HCT116 (cell line): Measurements from ENCODE around the gene PWP1. TPM values are rescaled to one million over a fixed set of nuclear protein-coding genes. Genes with fewer than 3 reads are reported as not detected.

ENCODE experiments used
- ATAC-seq: fragments of 200-7000 bp; cut with Tn5 transposase; 2 replicates; pipeline ENCODE4 v1.9.1; 2020; ENCODE audit warnings: mild to moderate bottlenecking, moderate library complexity
- BruUV-seq: library from RNA; stranded (reverse); fragments of 400-500 nt; replicated peaks from 2 replicates; lab custom pipeline; 2021; lab: Mats Ljungman, UMichigan
- CTCF ChIA-PET: fragments of 300-600 bp; sonication (Branson Sonifier 250); formaldehyde crosslinking; loops from one replicate; lab custom pipeline; 2021; ENCODE audit warnings: antibody characterized with exemption; lab: Charles Lee
- POLR2A ChIA-PET: fragments of 300-600, 350-600 bp; sonication (Branson Sonifier 250); formaldehyde crosslinking; loops from one replicate; lab custom pipeline; 2021; ENCODE audit warnings: antibody characterized with exemption; lab: Charles Lee
- RAD21 ChIA-PET, 2 experiments: fragments of 300-600 bp; sonication (Branson Sonifier 250); formaldehyde crosslinking; loops; one replicate each; lab custom pipeline; 2023; ENCODE audit warnings: low total read pairs in 2 of 2; ENCODE audit not compliant: uncharacterized antibody in 2 of 2, unreplicated experiment in 2 of 2, low non-redundant PET in 1 of 2; lab: Charles Lee
- DNase-seq: peaks from one replicate; pipeline ENCODE4 v3.0.0-alpha.2; 2010; ENCODE audit warnings: low read depth, low spot score
- H2AFZ ChIP-seq: fragments of 200-600 bp; shearing (Covaris generic), sonication (generic); 2 replicates; pipeline ENCODE4 v1.6.1; 2017; ENCODE audit warnings: low read depth, mixed run types, mixed read lengths, antibody characterized with exemption, low read length; ENCODE audit not compliant: poor library complexity, severe bottlenecking
- H3K27ac ChIP-seq: 2 replicates; pipeline ENCODE4 v1.5.1; 2012; ENCODE audit warnings: low read depth, low read length
- H3K27me3 ChIP-seq: fragments of 200-600 bp; sonication (generic); 2 replicates; pipeline ENCODE4 v1.6.1; 2016; ENCODE audit warnings: mixed run types, low read length, mixed read lengths; ENCODE audit not compliant: insufficient read depth
- H3K36me3 ChIP-seq, 2 experiments: fragments of 200-500 bp in 1 of 2; fragments of 200-600 bp in 1 of 2; sonication (Bioruptor generic) in 1 of 2; sonication (generic) in 1 of 2; 2 replicates each; pipeline versions ENCODE4 v1.5.1 to v1.6.1; 2014 to 2016; ENCODE audit warnings: low read length in 2 of 2, inconsistent platforms in 1 of 2, mixed read lengths in 1 of 2, mixed run types in 1 of 2; ENCODE audit not compliant: insufficient read depth in 2 of 2, control insufficient read depth in 1 of 2
- H3K4me1 ChIP-seq, 2 experiments: fragments of 200-600 bp in 1 of 2; sonication (generic) in 1 of 2; 2 replicates each; pipeline versions ENCODE4 v1.5.1 to v1.6.1; 2012 to 2017; ENCODE audit warnings: low read length in 2 of 2, inconsistent platforms in 1 of 2, mild to moderate bottlenecking in 1 of 2, mixed read lengths in 1 of 2, mixed run types in 1 of 2, moderate library complexity in 1 of 2; ENCODE audit not compliant: insufficient read depth in 2 of 2, control insufficient read depth in 1 of 2
- H3K4me2 ChIP-seq: fragments of 200-600 bp; sonication (generic); 2 replicates; pipeline ENCODE4 v1.6.1; 2017; ENCODE audit warnings: mixed run types, low read length, mixed read lengths
- H3K4me3 ChIP-seq, 2 experiments: fragments of 200-600 bp in 1 of 2; sonication (generic) in 1 of 2; replicated peaks in 1 of 2; 2 replicates each; pipeline ENCODE4 v1.5.1; 2011 to 2016; ENCODE audit warnings: low read length in 2 of 2, control low read depth in 1 of 2, low read depth in 1 of 2, mild to moderate bottlenecking in 1 of 2, mixed read lengths in 1 of 2, mixed run types in 1 of 2
- H3K79me2 ChIP-seq: fragments of 200-600 bp; sonication (generic); 2 replicates; pipeline ENCODE4 v1.6.1; 2017; ENCODE audit warnings: mild to moderate bottlenecking, mixed run types, low read length, moderate library complexity, mixed read lengths; ENCODE audit not compliant: insufficient read depth
- H3K9ac ChIP-seq: fragments of 200-600 bp; sonication (generic); 2 replicates; pipeline ENCODE4 v1.6.1; 2016; ENCODE audit warnings: low read length, mixed read lengths
- H3K9me2 ChIP-seq: fragments of 200-600 bp; sonication (generic), shearing (Covaris generic); 2 replicates; pipeline ENCODE4 v1.6.1; 2017; ENCODE audit warnings: mixed run types, mild to moderate bottlenecking, moderate library complexity; ENCODE audit not compliant: insufficient read depth
- H3K9me3 ChIP-seq, 2 experiments: fragments of 200-500 bp in 1 of 2; fragments of 200-600 bp in 1 of 2; sonication (Bioruptor generic) in 1 of 2; sonication (generic) in 1 of 2; 2 replicates each; pipeline ENCODE4 v1.6.1; 2014 to 2017; ENCODE audit warnings: low read length in 2 of 2, mixed read lengths in 2 of 2, inconsistent platforms in 1 of 2, low read depth in 1 of 2, mild to moderate bottlenecking in 1 of 2, mixed run types in 1 of 2, moderate library complexity in 1 of 2; ENCODE audit not compliant: control insufficient read depth in 1 of 2, insufficient read depth in 1 of 2
- H4K20me1 ChIP-seq: fragments of 200-600 bp; sonication (generic), shearing (Covaris generic); 2 replicates; pipeline ENCODE4 v1.6.1; 2017; ENCODE audit warnings: mixed run types, mild to moderate bottlenecking, moderate library complexity; ENCODE audit not compliant: insufficient read depth
- CBX3 ChIP-seq: IDR thresholded peaks from 2 replicates; pipeline ENCODE4 v1.6.1; 2012; ENCODE audit warnings: low read depth
- CEBPB ChIP-seq: IDR thresholded peaks from 2 replicates; pipeline ENCODE4 v1.6.1; 2012; ENCODE audit warnings: low read depth
- ELF1 ChIP-seq: IDR thresholded peaks from 2 replicates; pipeline ENCODE4 v1.6.1; 2012; ENCODE audit warnings: low read depth, borderline replicate concordance
- EZH2 ChIP-seq: fragments of 200-600 bp; sonication (generic); IDR thresholded peaks from 2 replicates; pipeline ENCODE4 v1.6.1; 2017; ENCODE audit warnings: antibody characterized with exemption, mixed run types
- FOSL1 ChIP-seq: IDR thresholded peaks from 2 replicates; pipeline ENCODE4 v1.6.1; 2012; ENCODE audit warnings: low read depth
- POLR2A ChIP-seq: IDR thresholded peaks from 2 replicates; pipeline ENCODE4 v1.7.0; 2011; ENCODE audit warnings: borderline replicate concordance; ENCODE audit not compliant: insufficient read depth, insufficient read length; ENCODE audit errors: extremely low read depth
- POLR2AphosphoS5 ChIP-seq: IDR thresholded peaks from 2 replicates; pipeline ENCODE4 v1.6.1; 2011; ENCODE audit warnings: mild to moderate bottlenecking, low read depth, low read length, moderate library complexity
- TCF7L2 ChIP-seq: IDR thresholded peaks from 2 replicates; pipeline ENCODE4 v1.7.0; 2011; ENCODE audit warnings: borderline replicate concordance, inconsistent platforms; ENCODE audit not compliant: insufficient read depth, insufficient read length; ENCODE audit errors: extremely low read depth
- YY1 ChIP-seq: IDR thresholded peaks from 2 replicates; pipeline ENCODE4 v1.6.1; 2011; ENCODE audit warnings: low read length, low read depth, moderate library complexity, mild to moderate bottlenecking; ENCODE audit not compliant: insufficient replicate concordance; ENCODE audit errors: extremely low read depth
- ZBTB33 ChIP-seq: IDR thresholded peaks from 2 replicates; pipeline ENCODE4 v1.6.1; 2011; ENCODE audit warnings: mild to moderate bottlenecking, low read length, moderate library complexity; ENCODE audit not compliant: insufficient replicate concordance; ENCODE audit errors: extremely low read depth
- intact Hi-C: fragments of 100-400 bp; cut with micrococcal nuclease; formaldehyde crosslinking; loops from 2 replicates; pipeline ENCODE4 v1.10.0; 2022
- total RNA-seq: library from RNA; stranded (reverse); gene quantifications from one replicate; pipeline ENCODE4 v1.2.1, GENCODE V29; 2021; ENCODE audit not compliant: unreplicated experiment
- TF ChIP-seq, protein P1 (sequence below): IDR thresholded peaks from 2 replicates; pipeline ENCODE4 v1.6.1; 2012

The PWP1 gene
- total RNA-seq, 1 experiment from 2014 or later = 48.2 TPM

GRCh38 chr12:107660861-107661415 lies 24.7 kb upstream of the PWP1 start:
- Histone ChIP-seq H3K9me2 (no peaks in the 10 kb centered on the region), H3K4me1 (no peaks in the 10 kb centered on the region), H3K9me3 (no peaks in the 10 kb centered on the region)
- RAD21 ChIA-PET = no interaction called here
- no peak for TF ChIP-seq EZH2
- TF ChIP-seq CEBPB = no peak
- no peak for TF ChIP-seq CBX3
- no peak for TF ChIP-seq FOSL1
- no peak for TF ChIP-seq YY1
- TF ChIP-seq ZBTB33 = no peak
- no peak for TF ChIP-seq ELF1
- TF ChIP-seq, all 23 proteins: peak for 0
- DNase-seq = no peak
- ChIA-PET POLR2A (no interaction called here), CTCF (interaction anchor here (0.9 to 1.4 kb wide), 2 partner anchors 10 to 15 kb away, joined by 3 read pairs; no protein-coding TSS in a partner anchor)
- intact Hi-C loops = no loop called here
- Histone ChIP-seq H3K27ac (no peak overlapping the region), H3K4me2 (no peak overlapping the region), H3K9ac (no peak overlapping the region), H3K36me3 (no peaks in the 10 kb centered on the region), H2AFZ (no peak overlapping the region), H3K27me3 (no peaks in the 10 kb centered on the region), H3K79me2 (no peaks in the 10 kb centered on the region), H3K4me3 (no peak overlapping the region), H4K20me1 (no peaks in the 10 kb centered on the region)
- ATAC-seq = no peak
- no TSS peak for BruUV-seq

DNA sequence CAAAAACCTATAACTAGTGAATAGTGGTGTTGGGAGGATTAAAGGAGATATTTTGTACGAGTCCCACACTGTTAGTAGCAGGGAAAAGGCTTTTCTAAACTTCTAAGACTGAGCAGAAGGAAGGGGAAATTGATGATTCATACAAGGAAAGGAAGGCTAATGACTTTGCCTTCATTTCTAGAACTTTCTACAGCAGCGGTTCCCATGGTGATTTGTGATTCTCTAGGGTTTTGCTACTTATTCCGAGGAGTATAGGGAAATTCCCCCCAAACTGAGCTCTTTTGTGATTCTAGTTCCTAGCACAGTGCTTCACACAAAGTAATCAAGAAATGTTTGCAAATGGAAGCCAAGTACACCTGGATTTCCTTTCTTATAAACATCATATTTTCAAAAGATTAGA lies 23.8 kb upstream of the PWP1 start:
- no peak for ATAC-seq
- no TSS peak for BruUV-seq

More for the DNA sequence above, 23.8 kb upstream of the PWP1 start:
- Histone ChIP-seq H3K9me3 (no peaks in the 10 kb centered on the region), H2AFZ (no peak overlapping the region), H3K4me3 (no peak overlapping the region), H3K9me2 (no peaks in the 10 kb centered on the region), H3K9ac (no peak overlapping the region), H3K79me2 (no peaks in the 10 kb centered on the region), H4K20me1 (no peaks in the 10 kb centered on the region), H3K4me1 (no peaks in the 10 kb centered on the region), H3K27me3 (no peaks in the 10 kb centered on the region), H3K36me3 (no peaks in the 10 kb centered on the region), H3K4me2 (no peak overlapping the region), H3K27ac (no peak overlapping the region)
- no peak for TF ChIP-seq TCF7L2
- TF ChIP-seq, protein P1, sequence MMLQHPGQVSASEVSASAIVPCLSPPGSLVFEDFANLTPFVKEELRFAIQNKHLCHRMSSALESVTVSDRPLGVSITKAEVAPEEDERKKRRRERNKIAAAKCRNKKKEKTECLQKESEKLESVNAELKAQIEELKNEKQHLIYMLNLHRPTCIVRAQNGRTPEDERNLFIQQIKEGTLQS = no peak
- no peak for TF ChIP-seq CEBPB
- TF ChIP-seq POLR2A = no peak
- no peak for TF ChIP-seq EZH2
- no peak for TF ChIP-seq CBX3
- TF ChIP-seq ELF1 = no peak
- no peak for TF ChIP-seq FOSL1
- no peak for TF ChIP-seq POLR2AphosphoS5
- CTCF ChIA-PET = interaction anchor here (0.9 to 1.4 kb wide), 2 partner anchors 9 to 14 kb away, joined by 3 read pairs; no protein-coding TSS in a partner anchor
- intact Hi-C loops = no loop called here
- DNase-seq = no peak
- POLR2A ChIA-PET = no interaction called here
- RAD21 ChIA-PET = no interaction called here
